ENCODE measurements around the gene BIRC6. TPM values are rescaled to one million over a fixed set of nuclear protein-coding genes. Genes with fewer than 3 reads are reported as not detected.

BIRC6 gene
- total and polyA plus RNA-seq, 2 of the 4 experiments (the other 2 are of a cell fraction): 26.5 to 316 TPM

DNA sequence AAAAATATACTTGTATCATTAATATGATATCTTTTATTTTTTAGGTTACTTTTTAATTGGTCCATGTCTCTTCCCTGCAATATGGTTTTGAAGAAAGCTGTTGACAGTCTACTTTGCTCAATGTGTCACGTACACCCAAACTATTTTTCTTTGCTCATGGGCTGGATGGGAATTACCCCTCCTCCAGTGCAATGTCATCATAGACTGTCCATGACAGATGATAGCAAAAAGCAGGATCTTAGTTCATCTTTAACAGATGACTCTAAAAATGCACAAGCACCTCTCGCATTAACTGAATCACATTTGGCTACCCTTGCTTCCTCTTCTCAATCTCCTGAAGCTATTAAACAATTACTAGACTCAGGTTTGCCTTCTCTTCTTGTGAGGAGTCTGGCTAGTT lies 158.1 kb downstream of the BIRC6 start:
- H4K8ac ChIP-seq (ENCODE audit: low read depth in 2 of 2, low read length in 2 of 2): no peak overlapping the region
- no peaks in the 10 kb centered on the region for H3K9me1 ChIP-seq (ENCODE audit: insufficient read depth, low read length)
- no peak overlapping the region for H3K4me3 ChIP-seq (ENCODE audit: insufficient read depth, low read depth, low read length)
- H3K4me1 ChIP-seq (ENCODE audit: control insufficient read depth, insufficient read depth, low read length): no peaks in the 10 kb centered on the region
- no peak overlapping the region for H3K23ac ChIP-seq (ENCODE audit: low read depth, low read length)
- H2BK120ac ChIP-seq (ENCODE audit: low read depth, low read length): no peak overlapping the region
- no peak overlapping the region for H3K14ac ChIP-seq (replicated peaks; ENCODE audit: low read depth, low read length)
- H4K5ac ChIP-seq (ENCODE audit: low read depth, low read length): no peak overlapping the region
- no peak overlapping the region for H2AFZ ChIP-seq (replicated peaks; ENCODE audit: low read length, poor library complexity)
- H2BK5ac ChIP-seq (ENCODE audit: low read depth, low read length, poor library complexity, severe bottlenecking): no peak overlapping the region
- no peaks in the 10 kb centered on the region for H4K20me1 ChIP-seq (ENCODE audit: insufficient read depth, low read length)
- no peak overlapping the region for H3K4me2 ChIP-seq (ENCODE audit: low read depth, low read length)
- no peak overlapping the region for H2AK5ac ChIP-seq (ENCODE audit: low read depth, low read length)
- in situ Hi-C loops (cut with MboI; ENCODE audit: low sequenced_read_pairs) (no loop called here), dilution Hi-C loops (cut with HindIII; ENCODE audit: low sequenced_read_pairs, unreplicated experiment) (no loop called here), intact Hi-C loops (cut with micrococcal nuclease) (no loop called here)
- BruUV-seq (replicated peaks): no TSS peak
- no CpG with 5 or more reads among the region's 2 CpGs for WGBS, 2 experiments (ENCODE audit: extremely low coverage in 2 of 2, insufficient read length in 1 of 2)
- H3K4ac ChIP-seq (ENCODE audit: low read depth, low read length): no peak overlapping the region
- peaks cover 12 to 14% of the 10 kb centered on the region in 2 experiments; a peak in 3 of 4 replicates for H3K79me1 ChIP-seq (ENCODE audit: low read depth in 1 of 2, low read length in 2 of 2)
- no peaks in the 10 kb centered on the region for H3K27me3 ChIP-seq (ENCODE audit: control insufficient read depth, insufficient read depth, low read length)
- H3K18ac ChIP-seq (ENCODE audit: low read depth, low read length): no peak overlapping the region
- no peaks in the 10 kb centered on the region for H3K9me3 ChIP-seq (ENCODE audit: control insufficient read depth, insufficient read depth, low read length)
- TF ChIP-seq MXI1 (IDR thresholded peaks at IDR 0.05; ENCODE audit: borderline replicate concordance, low read depth, low read length) (no peak), NFE2L2 (IDR thresholded peaks at IDR 0.05; ENCODE audit: low read depth, low read length) (no peak), CHD1 (IDR thresholded peaks at IDR 0.05; ENCODE audit: low read depth, low read length) (no peak)
- no peak overlapping the region for H2BK20ac ChIP-seq (ENCODE audit: low read depth, low read length)
- DNase-seq: no peak
- no peak overlapping the region for H4K91ac ChIP-seq (ENCODE audit: insufficient read depth, low read depth, low read length)
- H3K36me3 ChIP-seq (ENCODE audit: control insufficient read depth, insufficient read depth, low read length): peaks cover 47% of the 10 kb centered on the region
- no peak overlapping the region for H2AK9ac ChIP-seq (replicated peaks; ENCODE audit: low read depth, low read length, poor library complexity)
- H3K9ac ChIP-seq (ENCODE audit: low read depth, low read length): no peak overlapping the region
- ChIA-PET POLR2A (ENCODE audit: unreplicated experiment) (no interaction called here), CTCF (no interaction called here)
- no peak overlapping the region for H3K56ac ChIP-seq (ENCODE audit: extremely low read depth, insufficient read depth, low read length)
- no peak overlapping the region for H2BK15ac ChIP-seq (ENCODE audit: low read depth, low read length)
- H3K27ac ChIP-seq (ENCODE audit: insufficient read depth, low read length): no peak overlapping the region
- ATAC-seq (ENCODE audit: low read depth): no peak
